K562 (cell line): ENCODE results near the gene AMH. TPM values are rescaled to one million over a fixed set of nuclear protein-coding genes. Genes with fewer than 3 reads are reported as not detected.

Source experiments
- ATAC-seq: fragments of 200-7000 bp; cut with Tn5 transposase; 3 replicates; pipeline ENCODE4 v1.9.1; 2020; ENCODE audit warnings: moderate library complexity
- BruUV-seq: library from RNA; stranded (reverse); fragments of 400-500 nt; replicated peaks from 2 replicates; lab custom pipeline; 2021; lab: Mats Ljungman, UMichigan
- CTCF ChIA-PET: fragments of 300-600 bp; formaldehyde crosslinking; extraction: SDS; loops from one replicate; lab custom pipeline; 2021; ENCODE audit warnings: low intra/inter-chr PET ratio; lab: Yijun Ruan, JAX
- POLR2A ChIA-PET: fragments of 300-600, 350-650 bp; sonication (Branson Sonifier 250); formaldehyde crosslinking; extraction: SDS; loops from one replicate; lab custom pipeline; 2021; ENCODE audit warnings: antibody characterized with exemption, inconsistent platforms; lab: Yijun Ruan, JAX
- DNase-seq, 4 experiments: peaks; one replicate each; pipeline versions ENCODE4 v3.0.0 to v3.0.0-alpha.2; 2011 to 2018; ENCODE audit warnings: low spot score in 3 of 4, mixed read lengths in 3 of 4; ENCODE audit errors: extremely low read depth in 1 of 4
- FAIRE-seq: peaks from 2 replicates; lab custom pipeline; 2011; peaks lifted over from hg19 to GRCh38; lab: Jason Lieb, UNC
- H2AFZ ChIP-seq: 2 replicates; pipeline ENCODE4 v1.6.0; 2011; ENCODE audit warnings: low read depth, low read length, control low read depth, inconsistent platforms
- H3K27ac ChIP-seq: fragments of 200-600 bp; 3 replicates; pipeline ENCODE4 v1.8.0; 2011; ENCODE audit warnings: low read depth, mild to moderate bottlenecking, control low read depth, inconsistent platforms, low read length, moderate library complexity, mixed read lengths; ENCODE audit errors: extremely low read depth
- H3K27me3 ChIP-seq, 2 experiments: fragments of 300-600 bp in 1 of 2; 2 replicates in 1 of 2; 3 replicates in 1 of 2; pipeline versions ENCODE4 v1.6.0 to v1.8.0; 2011; ENCODE audit warnings: inconsistent platforms in 2 of 2, low read length in 2 of 2, mild to moderate bottlenecking in 1 of 2, mixed read lengths in 1 of 2, moderate library complexity in 1 of 2; ENCODE audit not compliant: control insufficient read depth in 2 of 2, insufficient read depth in 2 of 2
- H3K36me3 ChIP-seq: fragments of 300-600 bp; 3 replicates; pipeline ENCODE4 v1.8.0; 2011; ENCODE audit warnings: mild to moderate bottlenecking, low read length, inconsistent platforms; ENCODE audit not compliant: control insufficient read depth, insufficient read depth
- H3K4me1 ChIP-seq, 2 experiments: fragments of 200-600 bp in 1 of 2; replicated peaks in 1 of 2; 2 replicates in 1 of 2; 3 replicates in 1 of 2; pipeline versions ENCODE4 v1.5.1 to v1.8.0; 2011; ENCODE audit warnings: inconsistent platforms in 2 of 2, low read length in 2 of 2, mild to moderate bottlenecking in 1 of 2, mixed read lengths in 1 of 2, moderate library complexity in 1 of 2; ENCODE audit not compliant: control insufficient read depth in 2 of 2, insufficient read depth in 2 of 2
- H3K4me2 ChIP-seq: 2 replicates; pipeline ENCODE4 v1.6.1; 2011; ENCODE audit warnings: low read length, control low read depth, inconsistent platforms, mixed read lengths; ENCODE audit not compliant: insufficient read depth
- H3K4me3 ChIP-seq: fragments of 200-600 bp; sonication (generic), shearing (Covaris generic); 2 replicates; pipeline ENCODE4 v1.5.1; 2016; ENCODE audit warnings: control low read depth, inconsistent platforms
- H3K79me2 ChIP-seq: fragments of 200-600 bp; 3 replicates; pipeline ENCODE4 v1.8.0; 2011; ENCODE audit warnings: low read length, inconsistent platforms; ENCODE audit not compliant: control insufficient read depth, insufficient read depth
- H3K9ac ChIP-seq, 2 experiments: 2 replicates each; pipeline versions ENCODE4 v1.6.0 to v1.6.1; 2011; ENCODE audit warnings: low read depth in 2 of 2, low read length in 2 of 2, control low read depth in 1 of 2, inconsistent platforms in 1 of 2, mild to moderate bottlenecking in 1 of 2, mixed read lengths in 1 of 2; ENCODE audit not compliant: insufficient read depth in 1 of 2
- H3K9me1 ChIP-seq: one replicate; pipeline ENCODE4 v1.6.0; 2011; ENCODE audit warnings: inconsistent platforms, mild to moderate bottlenecking, low read length, moderate library complexity; ENCODE audit not compliant: control insufficient read depth, insufficient read depth
- H3K9me3 ChIP-seq: replicated peaks from 2 replicates; pipeline ENCODE4 v1.5.1; 2011; ENCODE audit warnings: low read depth, low read length, inconsistent platforms; ENCODE audit not compliant: control insufficient read depth, insufficient read depth
- H4K20me1 ChIP-seq: replicated peaks from 2 replicates; pipeline ENCODE4 v1.6.1; 2011; ENCODE audit warnings: low read length, inconsistent platforms, mixed read lengths; ENCODE audit not compliant: control insufficient read depth, insufficient read depth
- ADNP ChIP-seq: fragments of 200-800 bp; sonication (Bioruptor generic); IDR thresholded peaks from 2 replicates; pipeline ENCODE4 v1.6.1; 2016; ENCODE audit warnings: missing genetic modification characterization, missing compliant biosample characterization
- BCLAF1 ChIP-seq, 2 experiments: fragments of 450-650 bp in 1 of 2; IDR thresholded peaks; 2 replicates each; pipeline ENCODE4 v1.6.1; 2011 to 2017; ENCODE audit warnings: low read depth in 2 of 2, antibody characterized with exemption in 1 of 2, borderline replicate concordance in 1 of 2, low read length in 1 of 2, mild to moderate bottlenecking in 1 of 2, mixed read lengths in 1 of 2; ENCODE audit not compliant: control insufficient read depth in 1 of 2
- EHMT2 ChIP-seq: fragments of 450-650 bp; IDR thresholded peaks from 2 replicates; pipeline ENCODE4 v1.6.1; 2018; ENCODE audit warnings: antibody characterized with exemption
- ELF4 ChIP-seq: fragments of 450-650 bp; formaldehyde crosslinking; IDR thresholded peaks from 2 replicates; pipeline ENCODE4 v1.4.0; 2022; ENCODE audit warnings: missing genetic modification characterization
- GTF2E2 ChIP-seq: fragments of 200-800 bp; sonication (Bioruptor generic); IDR thresholded peaks from 2 replicates; pipeline ENCODE4 v1.6.1; 2016; ENCODE audit warnings: missing genetic modification characterization, missing compliant biosample characterization
- HLTF ChIP-seq: fragments of 450-650 bp; IDR thresholded peaks from 2 replicates; pipeline ENCODE4 v1.6.1; 2016
- KAT7 ChIP-seq: sonication (generic); formaldehyde crosslinking; IDR thresholded peaks from 2 replicates; pipeline ENCODE4 v1.8.0; 2022; ENCODE audit warnings: missing genetic modification reagents, mild to moderate bottlenecking, borderline replicate concordance
- KLF10 ChIP-seq: fragments of 250-450 bp; sonication (Bioruptor Pico); IDR thresholded peaks from 2 replicates; pipeline ENCODE4 v1.6.1; 2021; ENCODE audit warnings: matching md5 sums
- MYNN ChIP-seq, 2 experiments: sonication (generic); formaldehyde crosslinking in 1 of 2; IDR thresholded peaks; 2 replicates each; pipeline versions ENCODE4 v1.5.0 to v1.6.1; 2016 to 2020; ENCODE audit warnings: antibody characterized with exemption in 1 of 2, missing genetic modification reagents in 1 of 2
- NELFE ChIP-seq: IDR thresholded peaks from 2 replicates; pipeline ENCODE4 v1.6.1; 2011; ENCODE audit warnings: mild to moderate bottlenecking; ENCODE audit not compliant: insufficient read depth, insufficient read length
- PHF21A ChIP-seq: fragments of 450-650 bp; IDR thresholded peaks from 2 replicates; pipeline ENCODE4 v1.6.1; 2017; ENCODE audit warnings: low read depth, borderline replicate concordance
- PML ChIP-seq: IDR thresholded peaks from 2 replicates; pipeline ENCODE4 v1.6.1; 2012; ENCODE audit warnings: low read length, inconsistent platforms
- POLR2B ChIP-seq: fragments of 450-650 bp; IDR thresholded peaks from 2 replicates; pipeline ENCODE4 v1.6.1; 2018; ENCODE audit warnings: low read depth; ENCODE audit not compliant: partially characterized antibody
- POLR2G ChIP-seq: fragments of 200-400 bp; formaldehyde crosslinking; IDR thresholded peaks from 2 replicates; pipeline ENCODE4 v1.6.1; 2017; ENCODE audit warnings: low read depth, mild to moderate bottlenecking, antibody characterized with exemption, low read length, moderate library complexity
- RBM15 ChIP-seq: fragments of 200-400 bp; formaldehyde crosslinking; IDR thresholded peaks from 2 replicates; pipeline ENCODE4 v1.6.1; 2018; ENCODE audit warnings: mild to moderate bottlenecking, low read length, moderate library complexity; ENCODE audit not compliant: insufficient read depth
- SIX5 ChIP-seq, 2 experiments: IDR thresholded peaks; 2 replicates each; pipeline ENCODE4 v1.6.1; 2011; ENCODE audit warnings: low read length in 2 of 2, borderline replicate concordance in 1 of 2, low read depth in 1 of 2, mild to moderate bottlenecking in 1 of 2, moderate library complexity in 1 of 2; ENCODE audit not compliant: insufficient read depth in 1 of 2
- ZNF212 ChIP-seq: fragments of 450-650 bp; formaldehyde crosslinking; IDR thresholded peaks from 2 replicates; pipeline ENCODE4 v1.4.0; 2020; ENCODE audit warnings: mild to moderate bottlenecking
- WGBS: fragments of 100-300 bp; shearing (Covaris generic); methylation state at CpG from one replicate; pipeline ENCODE4 v1.1.6; 2016; ENCODE audit warnings: low coverage, mixed read lengths; ENCODE audit not compliant: insufficient coverage; ENCODE audit errors: missing lambda C conversion rate; 5-methylcytosine and 5-hydroxymethylcytosine counted together
- in situ Hi-C: fragments of 300-500 bp; cut with MboI; formaldehyde crosslinking; loops from 4 replicates; pipeline ENCODE4 v1.15.0; 2018; ENCODE audit warnings: inconsistent platforms, mixed read lengths
- intact Hi-C: fragments of 100-400 bp; cut with micrococcal nuclease; formaldehyde crosslinking; loops from 2 replicates; pipeline ENCODE4 v1.14.2; 2022
- polyA plus RNA-seq, 8 experiments: library from polyadenylated mRNA; depleted of rRNA in 4 of 8; stranded (reverse) in 5 of 8; unstranded in 3 of 8; fragments of >200 nt; fragmentation: Nextera tagmentation in 2 of 8; fragmentation: Illumina TruSeq in 1 of 8; extraction: Ambion mirVana in 2 of 8; extraction: Trizol in 1 of 8; gene quantifications; 2 replicates each; pipeline versions ENCODE4 v1.2.1 to v1.2.3, GENCODE V29; 2011 to 2014; ENCODE audit warnings: inconsistent platforms in 1 of 8, missing spikeins in 1 of 8
- total RNA-seq, 7 experiments: library from RNA; depleted of rRNA in 6 of 7; stranded (reverse); fragments of >200 nt in 6 of 7; fragmentation: Illumina TruSeq in 2 of 7; extraction: Trizol in 2 of 7; gene quantifications; 2 replicates each; pipeline versions ENCODE4 v1.2.1 to v1.2.3, GENCODE V29; 2011 to 2021; ENCODE audit warnings: low replicate concordance in 1 of 7

AMH gene
- total and polyA plus RNA-seq, 9 of the 15 experiments (the other 6 are each of a cell fraction or from before 2014, with no cell fraction given) = 0.29 to 27.4 (median 2.6) TPM; not detected in 2

GRCh38 chr19:2232286-2233151 is 16.6 kb upstream of the AMH start:
- DNase-seq (no peak), FAIRE-seq (no peak), ATAC-seq (no peak)
- Histone ChIP-seq H3K9me3 (no peaks in the 10 kb centered on the region), H3K4me1 (peaks cover under 1 to 89% of the 10 kb centered on the region in 2 experiments; a peak in 3 of 5 replicates), H3K4me2 (no peak overlapping the region), H3K9me1 (no peaks in the 10 kb centered on the region), H3K9ac (peak overlapping the region in 1 of 2 experiments; percentile 75; a peak in 2 of 4 replicates), H3K4me3 (no peak overlapping the region), H2AFZ (no peak overlapping the region), H3K36me3 (peaks cover 67% of the 10 kb centered on the region; the same call in 2 of the 3 replicates), H4K20me1 (0 out of 2 replicates have a peak, but pooled peaks cover 14% of the 10 kb centered on the region), H3K27me3 (no peaks in the 10 kb centered on the region), H3K27ac (peak overlapping the region; percentile 36; the same call in 2 of the 3 replicates), H3K79me2 (peaks cover 48% of the 10 kb centered on the region)
- ChIA-PET POLR2A (interaction anchor here (0.9 kb wide), 1 partner anchor 81 kb away, joined by 3 read pairs; the partner anchor contains the start of gene AP3D1), CTCF (no interaction called here)
- BruUV-seq = no TSS peak
- intact Hi-C loops = no loop called here
- WGBS = 77% methylated on average over 24 of the region's 30 CpGs
- in situ Hi-C loops = loop anchor here (10.0 kb wide), 1 partner anchor 82 kb away; no protein-coding TSS in a partner anchor
- TF ChIP-seq POLR2G = peak; percentile 51; the same call in 1 of the 2 replicates
- TF ChIP-seq NELFE = no peak
- TF ChIP-seq MYNN (IDR thresholded peaks at IDR 0.05) = peak; percentile 46
- no peak for TF ChIP-seq MYNN (CRISPR knock-in tag; IDR thresholded peaks at IDR 0.05)
- no peak for TF ChIP-seq EHMT2
- TF ChIP-seq BCLAF1 (IDR thresholded peaks at IDR 0.05; ENCODE audit: borderline replicate concordance in 1 of 2, control insufficient read depth in 1 of 2, low read depth in 2 of 2, low read length in 1 of 2) = no peak
- TF ChIP-seq PML = peak; percentile 22; the same call in 1 of the 2 replicates
- peak; percentile 30 for TF ChIP-seq POLR2B
- TF ChIP-seq GTF2E2 (tag) = no peak
- no peak for TF ChIP-seq RBM15
- TF ChIP-seq KAT7 (CRISPR knock-in tag) = no peak
- TF ChIP-seq SIX5 (IDR thresholded peaks at IDR 0.05; ENCODE audit: borderline replicate concordance in 1 of 2, insufficient read depth in 1 of 2, low read depth in 1 of 2, low read length in 2 of 2) = no peak
- TF ChIP-seq PHF21A = no peak
- no peak for TF ChIP-seq ADNP (tag)
- no peak for TF ChIP-seq ZNF212 (CRISPR knock-in tag)
- TF ChIP-seq KLF10 (CRISPR knock-in tag) = no peak
- no peak for TF ChIP-seq ELF4 (CRISPR knock-in tag)
- TF ChIP-seq HLTF = no peak
